ENCODE measurements around the gene CUX1.

- TF ChIP-seq CTCF (IDR thresholded peaks at IDR 0.05; ENCODE audit: insufficient read depth, low read length) (no peak), REST (IDR thresholded peaks at IDR 0.05; ENCODE audit: insufficient replicate concordance, low read depth) (no peak)
Measured at GRCh38 chr7:101779267-101779666, 38.2 kb upstream of the CUX1 start.

All from HL-60 (cell line).